HG03045 (cell line): ENCODE measurements around the gene FOSL2.
"Not testable (repeated sequence)": the region's sequence is repeated elsewhere in the genome, so short reads cannot be mapped to it uniquely, and the experiment has no call there.

Source experiments
- ATAC-seq: cut with Tn5 transposase; IDR thresholded peaks from one replicate; pipeline ENCODE4 v1.9.1; 2021; ENCODE audit warnings: mild to moderate bottlenecking, moderate library complexity; ENCODE audit not compliant: unreplicated experiment

Gene FOSL2

GRCh38 chr2:28357055-28357454 is 35.6 kb upstream of the FOSL2 start:
- ATAC-seq = no peak

- ATAC-seq = no peak
Observed at GRCh38 chr2:28357948-28358667, 34.5 kb upstream of the FOSL2 start.

- peak; percentile 10 for ATAC-seq
Observed at GRCh38 chr2:28358668-28359201, 33.9 kb upstream of the FOSL2 start.

GRCh38 chr2:28359222-28360057 is 33.2 kb upstream of the FOSL2 start:
- ATAC-seq = peak; percentile 72

- no peak for ATAC-seq
Observed at GRCh38 chr2:28360058-28360717, 32.5 kb upstream of the FOSL2 start.

- no peak for ATAC-seq
Observed at GRCh38 chr2:28360718-28361293, 31.9 kb upstream of the FOSL2 start.

- no peak for ATAC-seq
Observed at GRCh38 chr2:28361991-28362710, 30.5 kb upstream of the FOSL2 start.

GRCh38 chr2:28362991-28363521 is 29.6 kb upstream of the FOSL2 start:
- ATAC-seq = no peak

- ATAC-seq = no peak
Observed at GRCh38 chr2:28363686-28364280, 28.9 kb upstream of the FOSL2 start.

- no peak for ATAC-seq
Observed at GRCh38 chr2:28364610-28365009, 28.0 kb upstream of the FOSL2 start.

- no peak for ATAC-seq
Observed at GRCh38 chr2:28365158-28365557, 27.5 kb upstream of the FOSL2 start.

- no peak for ATAC-seq
Observed at GRCh38 chr2:28366149-28366495, 26.5 kb upstream of the FOSL2 start.

GRCh38 chr2:28366496-28367282 is 26.0 kb upstream of the FOSL2 start:
- ATAC-seq = no peak

GRCh38 chr2:28367667-28368356 is 24.8 kb upstream of the FOSL2 start:
- ATAC-seq = no peak

GRCh38 chr2:28368357-28368798 is 24.3 kb upstream of the FOSL2 start:
- ATAC-seq = no peak

- no peak for ATAC-seq
Observed at GRCh38 chr2:28369358-28369757, 23.3 kb upstream of the FOSL2 start.

GRCh38 chr2:28370354-28370753 is 22.3 kb upstream of the FOSL2 start:
- ATAC-seq = no peak

GRCh38 chr2:28371728-28372127 is 20.9 kb upstream of the FOSL2 start:
- ATAC-seq = not testable (repeated sequence)
